Measurements from ENCODE around the gene CMKLR1. TPM values are rescaled to one million over a fixed set of nuclear protein-coding genes. Genes with fewer than 3 reads are reported as not detected.
A peak's percentile ranks its signal among the peaks of the same experiment; 100 is the strongest.

The CMKLR1 gene
- total and polyA plus RNA-seq, 7 donors, result 0.94 to 7.0 (median 4.4) TPM

- Histone ChIP-seq H3K9me3 (no peaks in the 10 kb centered on the region), H3K4me1 (peaks cover 1% of the 10 kb centered on the region), H3K27me3 (ENCODE audit: insufficient read depth in 3 of 3, low read length in 2 of 3) (no peaks in the 10 kb centered on the region), H3K36me3 (ENCODE audit: insufficient read depth in 1 of 2, low read depth in 1 of 2) (no peaks in the 10 kb centered on the region), H3K4me3 (no peak overlapping the region), H3K27ac (no peak overlapping the region)
- no peak for TF ChIP-seq CTCF (IDR thresholded peaks at IDR 0.05)
- ATAC-seq, result no peak
- intact Hi-C loops (cut with DNase I), result no loop called here
- WGBS, 3 donors, result 91 to 100% (median 100%) methylated on average over 3 to 4 of the region's 4 CpGs
- DNase-seq, result no peak
Observed at GRCh38 chr12:108311605-108312004, 27.5 kb downstream of the CMKLR1 start.

GRCh38 chr12:108310489-108310888, 28.6 kb downstream of the CMKLR1 start:
- Histone ChIP-seq H3K36me3 (ENCODE audit: insufficient read depth in 1 of 2, low read depth in 1 of 2) (no peaks in the 10 kb centered on the region), H3K9me3 (no peaks in the 10 kb centered on the region), H3K4me1 (peaks cover 2% of the 10 kb centered on the region), H3K4me3 (no peak overlapping the region), H3K27me3 (ENCODE audit: insufficient read depth in 3 of 3, low read length in 2 of 3) (no peaks in the 10 kb centered on the region), H3K27ac (no peak overlapping the region)
- ATAC-seq, result no peak
- DNase-seq, result peak in 1 of 2 donors; percentile 26
- no peak for TF ChIP-seq CTCF (IDR thresholded peaks at IDR 0.05)
- WGBS, 3 donors, result 49 to 55% (median 53%) methylated on average over 6 of the region's 6 CpGs
- intact Hi-C loops (cut with DNase I), result no loop called here

GRCh38 chr12:108309674-108310312, 29.3 kb downstream of the CMKLR1 start:
- 88 to 91% (median 90%) methylated on average over 2 of the region's 2 CpGs for WGBS, 3 donors
- H3K27me3 ChIP-seq (ENCODE audit: insufficient read depth in 3 of 3, low read length in 2 of 3), result no peaks in the 10 kb centered on the region
- H3K4me3 ChIP-seq, result no peak overlapping the region
- DNase-seq, result no peak
- intact Hi-C loops (cut with DNase I), result no loop called here
- no peak overlapping the region for H3K27ac ChIP-seq
- TF ChIP-seq CTCF (IDR thresholded peaks at IDR 0.05), result no peak
- H3K36me3 ChIP-seq (ENCODE audit: insufficient read depth in 1 of 2, low read depth in 1 of 2), result no peaks in the 10 kb centered on the region
- ATAC-seq, result no peak
- H3K4me1 ChIP-seq, result peaks cover 2% of the 10 kb centered on the region
- no peaks in the 10 kb centered on the region for H3K9me3 ChIP-seq

GRCh38 chr12:108308395-108309085, 30.6 kb downstream of the CMKLR1 start:
- ATAC-seq (peak in 2 of 4 donors; percentile 24 to 30), DNase-seq (no peak)

More at GRCh38 chr12:108308395-108309085, 30.6 kb downstream of the CMKLR1 start:
- Histone ChIP-seq H3K36me3 (ENCODE audit: insufficient read depth in 1 of 2, low read depth in 1 of 2) (no peaks in the 10 kb centered on the region), H3K27ac (no peak overlapping the region), H3K27me3 (ENCODE audit: insufficient read depth in 3 of 3, low read length in 2 of 3) (no peaks in the 10 kb centered on the region), H3K4me1 (peaks cover 2% of the 10 kb centered on the region), H3K4me3 (no peak overlapping the region), H3K9me3 (no peaks in the 10 kb centered on the region)
- TF ChIP-seq CTCF (IDR thresholded peaks at IDR 0.05), result no peak
- 71 to 73% (median 72%) methylated on average over 10 of the region's 10 CpGs for WGBS, 3 donors
- intact Hi-C loops (cut with DNase I), result no loop called here
